Liver (tissue), 9 donors: Measurements from ENCODE around the gene MTMR6. TPM values are rescaled to one million over a fixed set of nuclear protein-coding genes. Genes with fewer than 3 reads are reported as not detected.

Experiments used
- DNase-seq: peaks from one replicate; pipeline ENCODE4 v3.0.0-alpha.2; 2017; ENCODE audit warnings: low spot score
- H3K27ac ChIP-seq, 2 donors: one replicate each; pipeline ENCODE4 v1.7.0; 2013; ENCODE audit warnings: inconsistent platforms in 2 of 2, low read length in 2 of 2, control low read depth in 1 of 2, low read depth in 1 of 2, mild to moderate bottlenecking in 1 of 2
- H3K27me3 ChIP-seq, 4 donors: one replicate each; pipeline versions ENCODE4 v1.6.1 to v1.7.0; 2013; ENCODE audit warnings: low read length in 3 of 4, inconsistent platforms in 1 of 4, mild to moderate bottlenecking in 1 of 4, moderate library complexity in 1 of 4; ENCODE audit not compliant: control insufficient read depth in 4 of 4, insufficient read depth in 4 of 4
- H3K36me3 ChIP-seq, 4 donors: one replicate each; pipeline versions ENCODE4 v1.6.1 to v1.7.0; 2013; ENCODE audit warnings: low read length in 3 of 4, mild to moderate bottlenecking in 3 of 4, low read depth in 1 of 4, moderate library complexity in 1 of 4; ENCODE audit not compliant: control insufficient read depth in 4 of 4, insufficient read depth in 3 of 4
- H3K4me1 ChIP-seq, 4 donors: one replicate each; pipeline versions ENCODE4 v1.6.1 to v1.7.0; 2013; ENCODE audit warnings: low read length in 3 of 4, mild to moderate bottlenecking in 3 of 4, moderate library complexity in 1 of 4; ENCODE audit not compliant: control insufficient read depth in 4 of 4, insufficient read depth in 4 of 4
- H3K4me3 ChIP-seq, 3 donors: one replicate each; pipeline versions ENCODE4 v1.6.1 to v1.7.0; 2013; ENCODE audit warnings: low read length in 3 of 3, control low read depth in 1 of 3, low read depth in 1 of 3, mild to moderate bottlenecking in 1 of 3
- H3K9ac ChIP-seq, 2 donors: one replicate each; pipeline ENCODE4 v1.7.0; 2013; ENCODE audit warnings: low read length in 2 of 2, mild to moderate bottlenecking in 2 of 2, moderate library complexity in 2 of 2, control low read depth in 1 of 2, low read depth in 1 of 2
- H3K9me3 ChIP-seq, 4 donors: one replicate each; pipeline versions ENCODE4 v1.6.1 to v1.7.0; 2013; ENCODE audit warnings: low read length in 3 of 4; ENCODE audit not compliant: control insufficient read depth in 4 of 4
- GABPA ChIP-seq, 2 donors: IDR thresholded peaks in 1 of 2; conservative IDR thresholded peaks in 1 of 2; 2 replicates each; pipeline ENCODE4 v1.6.1; 2016; ENCODE audit warnings: antibody characterized with exemption in 2 of 2, mild to moderate bottlenecking in 1 of 2, moderate library complexity in 1 of 2
- JUND ChIP-seq, 2 donors: IDR thresholded peaks; 2 replicates each; pipeline ENCODE4 v1.6.1; 2016; ENCODE audit warnings: antibody characterized with exemption in 2 of 2
- NR2F2 ChIP-seq: IDR thresholded peaks from 2 replicates; pipeline ENCODE4 v1.6.1; 2016; ENCODE audit warnings: antibody characterized with exemption
- RAD21 ChIP-seq, 2 donors: IDR thresholded peaks; 2 replicates each; pipeline ENCODE4 v1.6.1; 2016; ENCODE audit warnings: antibody characterized with exemption in 2 of 2, mild to moderate bottlenecking in 2 of 2
- REST ChIP-seq: IDR thresholded peaks from 2 replicates; pipeline ENCODE4 v1.6.1; 2016; ENCODE audit warnings: antibody characterized with exemption, mild to moderate bottlenecking
- SP1 ChIP-seq: IDR thresholded peaks from 2 replicates; pipeline ENCODE4 v1.6.1; 2018; ENCODE audit warnings: antibody characterized with exemption, mild to moderate bottlenecking
- TAF1 ChIP-seq: conservative IDR thresholded peaks from 2 replicates; pipeline ENCODE4 v1.6.1; 2016; ENCODE audit warnings: antibody characterized with exemption, mild to moderate bottlenecking
- YY1 ChIP-seq: IDR thresholded peaks from 2 replicates; pipeline ENCODE4 v1.6.1; 2016; ENCODE audit warnings: antibody characterized with exemption, mild to moderate bottlenecking
- WGBS: extraction: QIAGEN DNeasy Blood & Tissue Kit; methylation state at CpG from one replicate; pipeline ENCODE4 v1.1.7; 2013; 5-methylcytosine and 5-hydroxymethylcytosine counted together
- polyA plus RNA-seq, 2 donors: library from polyadenylated mRNA; stranded (reverse) in 1 of 2; unstranded in 1 of 2; fragments of 200-250 nt in 1 of 2; fragments of >200 nt in 1 of 2; fragmentation: Nextera tagmentation in 1 of 2; extraction: Ambion mirVana in 1 of 2; gene quantifications; one replicate each; pipeline versions ENCODE4 v1.2.1 to v1.2.3, GENCODE V29; 2013 to 2015
- total RNA-seq, 2 donors: library from RNA; depleted of rRNA; stranded (reverse); fragments of >200 nt; gene quantifications; one replicate each; pipeline ENCODE4 v1.2.3, GENCODE V29; 2014
- TF ChIP-seq, protein P1 (sequence below): IDR thresholded peaks from 2 replicates; pipeline ENCODE4 v1.6.1; 2016; ENCODE audit warnings: antibody characterized with exemption
- TF ChIP-seq, protein P2 (sequence below): IDR thresholded peaks from 2 replicates; pipeline ENCODE4 v1.6.1; 2016; ENCODE audit warnings: antibody characterized with exemption
- donor health status: healthy.
- donor health status: healthy.
- donor health status: healthy.
- donor health status: healthy.
- donor health status: healthy.

Gene MTMR6
- total and polyA plus RNA-seq, 4 donors = 5.3 to 12.6 (median 7.6) TPM

GRCh38 chr13:25306671-25307464 lies 19.6 kb upstream of the MTMR6 start:
- 80% methylated on average over 7 of the region's 7 CpGs for WGBS

GRCh38 chr13:25302121-25302520 lies 14.8 kb upstream of the MTMR6 start:
- Histone ChIP-seq H3K27me3 (no peaks in the 10 kb centered on the region), H3K36me3 (no peaks in the 10 kb centered on the region), H3K27ac (peak overlapping the region; percentile 99), H3K9ac (peak overlapping the region; percentile 66 to 98), H3K9me3 (peaks cover 0 to 2% (median 0%) of the 10 kb centered on the region in 4 donors), H3K4me3 (peak overlapping the region; percentile 73 to 99 (median 97)), H3K4me1 (peaks cover 6 to 40% (median 20%) of the 10 kb centered on the region in 4 donors)
- no peak for DNase-seq
- WGBS = 4% methylated on average over 7 of the region's 7 CpGs
- TF ChIP-seq NR2F2 (no peak), JUND (IDR thresholded peaks at IDR 0.05) (no peak), YY1 (no peak), TAF1 (no peak), RAD21 (IDR thresholded peaks at IDR 0.05) (no peak), GABPA (IDR thresholded peaks at IDR 0.05 in 1 of 2, conservative IDR thresholded peaks at IDR 0.05 in 1 of 2) (no peak)
- TF ChIP-seq, protein P1, sequence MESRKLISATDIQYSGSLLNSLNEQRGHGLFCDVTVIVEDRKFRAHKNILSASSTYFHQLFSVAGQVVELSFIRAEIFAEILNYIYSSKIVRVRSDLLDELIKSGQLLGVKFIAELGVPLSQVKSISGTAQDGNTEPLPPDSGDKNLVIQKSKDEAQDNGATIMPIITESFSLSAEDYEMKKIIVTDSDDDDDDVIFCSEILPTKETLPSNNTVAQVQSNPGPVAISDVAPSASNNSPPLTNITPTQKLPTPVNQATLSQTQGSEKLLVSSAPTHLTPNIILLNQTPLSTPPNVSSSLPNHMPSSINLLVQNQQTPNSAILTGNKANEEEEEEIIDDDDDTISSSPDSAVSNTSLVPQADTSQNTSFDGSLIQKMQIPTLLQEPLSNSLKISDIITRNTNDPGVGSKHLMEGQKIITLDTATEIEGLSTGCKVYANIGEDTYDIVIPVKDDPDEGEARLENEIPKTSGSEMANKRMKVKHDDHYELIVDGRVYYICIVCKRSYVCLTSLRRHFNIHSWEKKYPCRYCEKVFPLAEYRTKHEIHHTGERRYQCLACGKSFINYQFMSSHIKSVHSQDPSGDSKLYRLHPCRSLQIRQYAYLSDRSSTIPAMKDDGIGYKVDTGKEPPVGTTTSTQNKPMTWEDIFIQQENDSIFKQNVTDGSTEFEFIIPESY = no peak
- TF ChIP-seq, protein P2, sequence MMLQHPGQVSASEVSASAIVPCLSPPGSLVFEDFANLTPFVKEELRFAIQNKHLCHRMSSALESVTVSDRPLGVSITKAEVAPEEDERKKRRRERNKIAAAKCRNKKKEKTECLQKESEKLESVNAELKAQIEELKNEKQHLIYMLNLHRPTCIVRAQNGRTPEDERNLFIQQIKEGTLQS = no peak

More at GRCh38 chr13:25306671-25307464, 19.6 kb upstream of the MTMR6 start:
- TF ChIP-seq SP1 (peak; percentile 19), REST (no peak)
- Histone ChIP-seq H3K27me3 (no peaks in the 10 kb centered on the region), H3K9me3 (no peaks in the 10 kb centered on the region), H3K4me3 (no peak overlapping the region), H3K36me3 (peaks cover 0 to 18% (median 13%) of the 10 kb centered on the region in 4 donors), H3K9ac (peak overlapping the region in 1 of 2 donors; percentile 14), H3K4me1 (peaks cover 5 to 34% (median 20%) of the 10 kb centered on the region in 4 donors), H3K27ac (peak overlapping the region in 1 of 2 donors; percentile 11)
- no peak for DNase-seq
